ENCODE data around the gene TECR.

TECR gene

DNA sequence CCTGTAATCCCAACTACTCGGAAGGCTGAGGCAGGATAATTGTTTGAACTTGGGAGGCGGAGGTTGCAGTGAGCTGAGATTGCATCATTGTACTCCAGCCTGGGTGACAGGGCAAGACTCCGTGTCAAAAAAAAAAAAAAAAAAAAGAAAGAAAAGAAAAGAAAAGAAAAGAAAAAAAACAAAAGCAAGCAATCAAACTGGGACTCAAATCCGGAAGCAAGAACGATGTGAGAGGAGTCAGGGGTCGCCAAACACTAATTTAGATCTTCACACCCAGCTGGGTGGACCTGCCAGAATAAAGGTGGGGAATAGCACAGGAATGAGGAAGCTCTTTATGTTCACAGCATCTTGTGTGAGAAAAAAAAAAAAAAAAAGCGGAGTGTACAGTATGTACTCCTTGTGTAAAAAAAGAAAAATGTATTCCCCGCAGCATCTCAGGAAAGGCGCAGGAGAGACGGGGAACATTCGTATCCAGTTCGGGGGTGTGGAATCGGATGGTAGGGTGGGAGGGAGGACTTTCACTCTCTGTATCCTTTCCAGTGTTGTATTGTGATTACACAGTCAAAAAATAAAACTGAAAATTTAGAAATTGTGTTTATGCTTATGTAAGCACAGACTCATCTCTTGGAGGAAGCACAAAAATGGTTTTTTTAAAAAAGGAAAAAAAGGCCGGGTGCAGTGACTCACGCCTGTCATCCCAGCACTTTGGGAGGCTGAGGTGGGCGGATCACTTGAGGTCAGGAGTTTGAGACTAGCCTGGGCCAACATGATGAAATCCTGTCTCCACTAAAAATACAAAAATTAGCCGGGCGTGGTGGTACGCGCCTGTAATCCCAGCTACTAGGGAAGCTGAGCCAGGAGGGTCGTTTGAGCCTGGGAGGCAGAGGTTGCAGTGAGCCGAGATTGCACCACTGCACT, 18.8 kb upstream of the TECR start:
- no peak for DNase-seq

DNA sequence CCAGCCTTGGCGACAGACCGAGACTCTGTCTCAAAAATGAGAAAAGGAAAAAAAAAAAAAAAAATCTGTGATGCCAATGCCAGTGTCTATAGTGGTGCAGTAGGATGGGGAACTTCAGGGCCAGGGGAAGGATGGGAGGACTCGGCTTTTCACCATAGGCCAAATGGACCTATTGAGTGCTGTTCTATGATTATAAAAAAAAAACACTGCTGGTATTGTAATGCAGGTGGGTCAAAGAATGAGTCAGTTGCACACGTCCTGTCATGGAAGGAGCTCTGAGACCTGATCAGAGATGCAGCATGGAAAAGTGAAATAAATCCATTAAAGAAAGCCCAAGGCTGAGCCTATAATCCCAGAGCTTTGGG, 18.2 kb upstream of the TECR start:
- no peak for DNase-seq

DNA sequence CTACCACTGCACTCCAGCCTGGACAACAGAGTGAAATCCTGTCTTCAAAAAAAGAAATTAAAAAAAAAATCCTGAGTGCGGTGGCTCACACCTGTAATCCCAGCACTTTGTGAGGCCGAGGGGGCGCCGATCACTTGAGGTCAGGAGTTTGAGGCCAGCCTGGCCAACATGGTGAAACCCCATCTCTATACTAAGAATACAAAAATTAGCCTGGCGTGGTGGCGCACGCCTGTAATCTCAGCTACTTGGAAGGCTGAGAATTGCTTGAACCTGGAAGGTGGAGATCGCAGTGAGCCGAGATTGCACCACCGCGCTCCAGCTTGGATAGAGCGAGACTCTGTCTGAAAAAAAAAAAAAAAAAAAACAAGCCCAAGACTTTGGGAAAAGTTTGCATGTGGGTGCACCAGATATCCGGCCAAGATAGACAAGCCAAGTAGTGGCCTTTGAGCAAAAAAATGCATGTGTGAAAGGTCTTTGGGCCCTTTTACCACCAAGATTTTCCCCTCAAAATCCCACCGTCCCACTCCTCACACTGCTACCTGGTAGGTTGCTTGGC, 16.9 kb upstream of the TECR start:
- no peak for DNase-seq

DNA sequence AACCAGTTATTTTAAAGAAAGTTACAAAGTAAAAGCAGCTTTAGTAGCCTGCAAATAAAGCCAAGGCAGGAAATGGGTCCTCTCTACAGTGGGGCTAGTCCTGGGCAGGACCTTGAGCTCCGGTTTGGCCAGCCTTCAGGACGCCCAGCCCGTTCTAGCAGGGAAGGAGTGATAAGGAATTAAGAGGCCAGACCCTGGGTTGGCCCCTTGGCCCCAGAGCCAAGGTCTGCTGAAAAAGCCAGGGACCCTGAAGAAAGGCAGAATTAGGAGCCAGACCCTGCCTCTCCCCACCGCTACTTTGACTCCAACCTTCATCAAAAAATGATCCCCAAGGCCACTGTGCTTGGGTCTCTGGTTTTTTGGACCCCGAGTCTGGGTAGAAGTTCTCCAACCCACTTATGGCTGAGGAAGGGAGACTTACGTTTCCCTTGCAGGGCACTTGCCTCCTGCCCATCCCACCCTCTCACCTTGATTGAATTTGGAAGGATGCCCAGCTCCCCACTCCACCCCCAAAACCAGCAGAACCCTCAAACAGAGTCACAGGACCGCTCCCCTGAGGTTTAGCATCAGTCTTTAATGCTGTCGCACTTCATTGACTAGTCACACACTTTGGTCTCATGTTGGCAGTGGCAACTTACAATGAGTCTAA, 15.1 kb upstream of the TECR start:
- DNase-seq, result no peak

DNA sequence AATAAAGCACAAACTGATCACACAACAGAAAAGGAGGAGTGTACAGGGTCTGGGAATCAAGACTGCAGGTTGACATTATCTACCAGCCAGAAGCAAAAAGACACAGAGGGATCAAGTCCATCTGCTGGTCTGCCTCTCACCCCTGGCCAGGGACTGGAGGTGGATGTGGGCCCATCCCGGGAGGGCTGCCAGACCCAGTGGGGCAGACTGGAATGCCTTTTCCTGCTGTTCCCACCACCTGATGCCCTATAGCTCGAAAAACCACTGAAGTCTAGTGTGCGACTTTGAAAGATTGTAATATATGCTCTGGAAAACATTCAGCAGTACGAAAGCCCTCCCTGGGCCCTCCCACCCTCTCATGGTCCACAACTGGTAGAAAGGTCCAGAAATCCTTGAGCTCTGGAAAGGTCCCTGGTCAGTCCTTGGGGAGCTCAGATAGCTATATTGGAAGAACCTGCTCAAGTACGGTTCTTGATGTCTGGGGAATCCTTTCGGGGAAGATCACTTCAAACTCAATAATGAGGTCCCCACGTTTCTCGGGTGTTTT, 13.8 kb upstream of the TECR start:
- no peak for DNase-seq

DNA sequence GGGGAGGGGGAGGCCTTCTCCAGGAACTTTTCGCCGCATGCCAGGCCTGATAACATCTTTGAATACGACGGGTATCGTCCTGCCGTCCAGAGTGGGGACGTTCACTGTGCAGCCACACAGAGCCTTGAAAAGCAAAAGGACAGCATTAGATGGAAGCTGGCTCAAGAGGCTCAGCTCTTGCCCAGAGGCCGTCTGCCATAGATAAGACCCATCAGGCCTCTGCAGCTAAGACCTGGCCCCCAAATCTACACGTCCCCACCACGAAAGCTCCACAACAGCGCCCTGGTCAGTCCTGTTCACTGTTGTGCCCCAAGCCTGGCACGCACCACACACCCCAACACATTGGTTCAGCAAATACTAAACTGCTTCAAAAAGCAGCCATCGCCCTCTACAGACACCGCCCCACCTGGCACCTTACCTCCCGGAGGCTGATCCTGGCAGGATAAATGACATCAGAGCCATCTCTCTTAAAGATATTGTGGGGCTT, 13.3 kb upstream of the TECR start:
- no peak for DNase-seq

DNA sequence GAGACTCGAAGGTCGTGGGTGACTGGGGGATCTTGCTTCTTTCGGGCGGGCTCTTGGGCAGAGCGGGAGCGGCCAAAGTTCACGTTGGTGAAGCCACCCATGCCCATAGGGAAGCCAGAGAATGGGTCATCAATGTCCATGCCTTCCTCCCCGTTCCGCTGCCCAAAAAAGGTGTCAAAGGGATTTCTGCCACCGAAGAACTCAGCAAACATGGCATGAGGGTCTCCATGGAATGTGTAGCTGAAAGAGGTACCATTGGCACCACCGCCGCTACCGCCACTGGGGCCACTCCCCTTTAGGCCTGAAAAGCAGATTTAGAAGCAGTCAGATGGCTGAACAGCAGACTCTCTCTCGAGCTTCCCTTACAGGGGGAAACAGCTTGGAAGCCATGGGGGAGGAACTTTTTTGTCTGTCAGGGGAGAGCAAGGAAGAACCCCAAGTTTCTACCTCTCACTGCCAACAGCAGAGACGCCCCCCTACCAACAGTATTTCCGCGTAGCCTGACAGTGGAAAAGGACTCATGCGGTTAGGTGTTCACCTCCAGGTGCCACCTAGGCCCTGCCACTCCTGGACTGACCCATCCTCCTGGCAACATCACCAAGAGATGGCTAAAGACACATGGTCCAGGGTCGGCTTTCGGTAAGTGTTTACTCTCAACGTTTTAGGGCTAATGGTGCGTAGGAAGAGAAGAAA, 12.5 kb upstream of the TECR start:
- DNase-seq, result no peak

DNA sequence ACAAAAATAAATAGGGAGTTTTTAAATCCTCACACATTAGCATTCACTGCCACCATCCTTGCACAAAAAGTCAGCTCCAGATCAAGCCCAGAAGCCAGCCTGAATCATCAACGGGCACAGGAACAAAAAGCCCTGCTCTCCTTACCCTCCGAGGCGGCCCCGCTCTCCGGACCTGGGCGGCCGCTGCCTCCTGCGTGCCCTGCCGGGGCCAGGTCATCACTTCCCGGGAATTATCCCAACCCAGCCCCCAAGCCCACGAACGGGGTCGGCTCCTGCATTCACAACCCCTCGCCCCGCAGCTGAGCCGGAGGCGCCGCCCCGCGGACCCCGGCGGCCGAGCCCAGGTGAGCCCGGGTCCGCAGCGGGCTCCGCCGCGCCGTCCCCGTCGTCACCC, 12.0 kb upstream of the TECR start:
- no peak for DNase-seq

DNA sequence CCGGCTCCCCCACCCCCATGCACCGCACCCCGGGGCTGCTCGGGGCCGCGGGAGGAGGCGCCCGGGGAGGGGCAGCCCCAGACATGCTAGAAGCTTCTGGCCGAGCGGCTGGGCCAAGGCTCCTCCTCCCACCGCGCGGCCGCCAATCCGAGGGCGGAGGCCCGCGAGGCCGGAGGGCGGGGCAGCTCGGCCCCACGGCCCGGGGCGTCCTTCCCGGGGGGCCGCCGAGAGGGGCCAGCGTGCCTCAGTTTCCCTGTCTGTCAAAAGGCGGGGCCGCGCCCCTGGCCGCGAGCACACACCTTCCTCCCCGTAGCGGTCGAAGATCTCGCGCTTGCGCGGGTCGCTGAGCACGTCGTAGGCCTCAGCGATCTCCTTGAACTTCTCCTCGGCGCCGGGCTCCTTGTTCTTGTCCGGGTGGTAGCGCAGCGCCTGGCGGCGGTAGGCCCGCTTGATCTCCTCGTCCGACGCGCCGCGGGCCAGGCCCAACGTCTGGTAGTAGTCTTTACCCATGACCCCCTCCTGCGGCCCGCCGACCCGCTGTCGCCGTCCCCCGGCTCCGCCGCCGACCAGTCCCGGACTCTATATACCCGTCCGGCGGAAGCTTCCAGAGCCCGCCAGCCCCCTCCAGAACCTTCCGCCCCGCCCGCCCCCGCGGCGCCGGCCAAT, 11.4 kb upstream of the TECR start, which contains the start of gene DNAJB1:
Gene DNAJB1, minus strand, starts transcription at position 558 of the 666 bp plus-strand sequence. Its CDS starts 48 bp downstream, at position 510.
- DNase-seq, result no peak

DNA sequence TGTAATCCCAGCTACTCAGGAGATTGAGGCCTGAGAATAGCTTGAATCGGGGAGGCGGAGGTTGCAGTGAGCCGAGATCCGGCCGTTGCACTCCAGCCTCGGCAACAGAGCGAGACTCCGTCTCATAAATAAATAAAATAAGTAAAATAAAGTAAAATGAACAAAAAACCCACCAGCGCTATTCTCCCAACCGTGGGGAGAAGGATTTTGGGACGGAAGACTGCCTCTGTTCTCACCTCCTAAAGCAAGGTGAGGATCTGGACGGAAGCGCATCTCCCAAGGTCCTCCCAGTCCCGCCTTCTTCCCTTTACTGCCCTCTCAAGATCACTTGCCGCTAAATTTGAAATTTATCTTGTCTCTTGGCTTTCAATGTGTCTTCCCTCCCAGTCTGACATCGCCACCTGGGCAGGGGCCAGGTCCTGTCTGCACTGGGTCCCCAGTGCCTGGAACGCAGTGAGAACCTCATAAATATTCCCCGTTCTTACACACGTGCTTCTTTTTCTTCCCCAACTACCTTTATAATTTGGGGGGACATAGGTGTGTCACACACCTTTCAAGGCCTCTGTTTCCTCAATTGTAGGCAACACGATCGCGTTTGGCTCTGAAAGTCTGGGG, 10.0 kb upstream of the TECR start:
- DNase-seq, result no peak

DNA sequence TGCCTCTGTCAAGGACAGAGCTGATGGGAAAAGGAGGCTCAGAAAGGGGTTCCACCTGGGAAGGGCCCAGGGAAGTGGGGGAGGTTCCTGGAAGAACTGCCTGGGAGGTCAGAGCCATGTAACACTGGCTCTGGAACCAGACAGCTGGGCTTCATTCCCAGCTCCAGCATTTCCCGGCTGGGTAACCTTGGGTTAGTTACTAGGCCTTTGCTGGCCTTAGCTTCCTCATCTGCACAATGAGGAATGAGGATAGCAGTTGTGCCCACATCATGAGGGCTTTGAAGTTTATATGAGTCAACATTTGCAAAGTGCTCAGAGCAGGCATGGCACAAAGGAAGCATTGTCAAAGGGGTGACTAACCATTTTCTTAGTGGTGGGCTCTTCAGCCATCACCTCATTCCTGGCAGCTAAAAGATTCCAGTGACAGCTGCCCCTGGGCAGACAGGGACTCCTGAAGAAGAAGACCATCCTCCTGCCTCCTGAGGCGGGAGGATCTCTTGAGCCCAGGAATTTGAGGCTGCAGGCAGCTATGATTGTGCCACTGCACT, 9.5 kb upstream of the TECR start:
- no peak for DNase-seq

DNA sequence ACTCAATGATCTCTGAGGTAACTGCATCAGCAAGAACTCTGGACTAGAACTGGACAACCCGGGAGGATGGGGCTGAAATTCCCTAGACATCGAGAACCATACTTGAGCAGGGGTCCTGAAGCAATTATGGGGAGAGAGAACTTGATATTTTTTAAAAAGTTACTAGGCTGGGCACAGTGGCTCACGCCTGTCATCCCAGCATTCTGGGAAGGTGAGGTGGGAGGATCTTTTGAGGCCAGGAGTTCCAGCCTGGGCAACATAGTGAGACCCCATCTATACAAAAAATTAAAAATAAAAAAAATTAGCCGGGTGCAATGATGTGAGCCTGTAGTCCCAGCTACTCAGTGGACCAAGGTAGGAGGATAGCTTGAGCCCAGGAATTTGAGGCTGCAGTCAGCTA, 8.9 kb upstream of the TECR start:
- no peak for DNase-seq

DNA sequence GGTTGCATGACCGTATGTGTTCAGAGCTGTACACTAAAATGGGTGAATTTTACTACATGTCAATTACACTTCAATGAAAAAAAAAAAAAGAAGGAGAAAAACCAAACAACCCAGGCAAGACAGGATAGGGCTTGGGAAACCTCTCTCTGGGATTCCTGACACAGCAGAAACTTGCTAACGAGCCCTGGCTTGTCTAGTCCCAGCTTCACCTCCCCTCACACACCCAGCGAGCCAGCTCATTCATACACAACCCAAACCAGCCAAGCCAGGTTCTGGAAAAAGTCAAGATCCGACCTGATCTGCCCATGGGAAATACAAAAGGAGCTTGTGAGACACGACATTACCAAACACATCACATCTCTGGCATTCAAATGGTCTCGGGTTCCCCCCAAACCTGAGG, 3.7 kb upstream of the TECR start:
- DNase-seq, result no peak

DNA sequence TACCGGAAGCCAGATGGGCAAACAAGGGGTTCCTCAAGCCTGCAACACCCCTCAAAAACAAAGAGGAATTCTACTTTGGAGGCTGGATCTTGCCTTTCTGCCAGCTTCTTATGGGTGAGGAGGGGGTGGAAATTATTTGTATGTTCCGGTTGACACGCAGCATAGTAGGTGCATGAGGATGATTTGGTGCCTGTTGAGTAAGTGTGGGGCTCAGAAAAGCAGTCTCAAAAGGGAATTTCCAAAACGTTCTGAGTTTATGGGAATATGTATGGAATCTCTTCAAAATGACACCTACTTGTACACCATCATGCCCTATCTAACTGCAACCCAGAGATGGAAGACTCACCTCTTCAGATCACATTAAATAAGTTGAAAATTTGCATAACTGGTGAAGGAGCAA, 3.0 kb upstream of the TECR start:
- DNase-seq, result no peak

DNA sequence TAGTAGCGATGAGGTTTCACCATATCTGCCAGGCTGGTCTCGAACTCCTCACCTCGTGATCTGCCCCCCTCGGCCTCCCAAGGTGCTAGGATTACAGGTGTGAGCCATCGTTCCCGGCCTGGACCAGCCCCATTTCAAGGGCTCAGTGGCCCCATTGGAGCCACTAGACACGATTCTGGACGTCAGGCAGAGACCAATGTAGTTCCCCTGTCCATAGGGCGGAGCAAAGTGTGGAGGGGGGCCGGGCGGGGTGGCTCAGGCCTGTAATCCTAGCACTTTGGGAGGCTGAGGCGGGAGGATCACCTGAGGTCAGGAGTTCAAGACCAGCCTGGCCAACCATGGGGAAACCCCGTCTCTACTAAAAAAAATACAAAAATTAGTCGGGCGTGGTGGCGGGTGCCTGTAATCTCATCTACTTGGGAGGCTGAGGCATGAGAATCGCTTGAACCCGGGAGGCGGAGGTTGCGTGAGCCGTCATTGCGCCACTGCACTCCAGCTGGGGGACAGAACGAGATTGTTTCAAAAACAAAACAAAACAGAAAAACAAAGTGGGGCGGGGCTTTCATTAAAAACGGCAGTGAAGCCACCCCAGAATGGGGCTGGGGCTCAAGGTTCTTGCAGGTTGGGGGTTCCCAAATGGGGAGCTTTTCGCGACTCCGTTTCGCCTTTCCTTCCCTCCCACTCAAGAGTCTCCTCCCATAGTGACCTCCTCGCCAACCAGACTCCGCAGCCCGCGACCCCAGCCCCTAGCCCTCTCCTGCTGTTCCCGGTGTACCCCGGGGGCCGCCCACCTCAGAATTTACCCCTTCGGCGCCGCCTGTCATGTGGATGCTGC, 758 bp upstream of the TECR start:
- DNase-seq, result no peak

DNA sequence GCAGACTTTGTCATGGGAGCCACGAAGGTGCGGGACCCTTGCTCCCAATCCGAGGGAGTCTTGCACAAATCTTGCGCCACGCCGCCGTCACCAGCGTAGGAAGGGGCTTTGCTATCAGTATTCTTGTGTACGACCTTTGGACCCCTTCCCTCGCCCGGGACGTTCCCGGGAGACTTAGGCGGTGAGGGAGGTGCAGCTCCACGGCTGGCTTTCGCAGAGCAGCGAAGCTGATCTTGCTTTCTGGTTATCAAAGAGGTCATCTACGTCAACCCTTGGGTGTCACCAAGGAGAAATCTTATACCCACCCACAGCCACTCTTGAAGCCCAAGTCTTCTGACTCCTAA, 583 bp downstream of the TECR start:
- DNase-seq, result no peak

DNA sequence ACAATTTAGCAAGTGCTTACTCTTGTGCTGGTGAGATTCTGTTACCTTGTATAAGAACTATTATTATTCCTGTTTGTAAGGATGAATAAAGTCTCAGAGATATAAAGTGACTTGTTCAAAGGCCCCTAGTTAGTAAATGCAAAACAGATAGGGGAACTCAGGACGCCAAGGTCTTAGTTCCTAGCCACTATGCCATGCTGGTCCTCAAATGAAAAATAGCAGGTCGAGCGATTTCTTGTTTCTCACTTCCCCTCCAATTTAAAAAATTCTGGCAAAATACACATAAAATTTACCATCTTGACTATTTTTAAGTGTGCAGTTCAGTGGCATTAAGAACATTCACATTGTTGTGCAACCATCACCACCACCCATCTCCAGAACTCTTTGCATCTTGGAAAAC, 1.1 kb downstream of the TECR start:
- no peak for DNase-seq

DNA sequence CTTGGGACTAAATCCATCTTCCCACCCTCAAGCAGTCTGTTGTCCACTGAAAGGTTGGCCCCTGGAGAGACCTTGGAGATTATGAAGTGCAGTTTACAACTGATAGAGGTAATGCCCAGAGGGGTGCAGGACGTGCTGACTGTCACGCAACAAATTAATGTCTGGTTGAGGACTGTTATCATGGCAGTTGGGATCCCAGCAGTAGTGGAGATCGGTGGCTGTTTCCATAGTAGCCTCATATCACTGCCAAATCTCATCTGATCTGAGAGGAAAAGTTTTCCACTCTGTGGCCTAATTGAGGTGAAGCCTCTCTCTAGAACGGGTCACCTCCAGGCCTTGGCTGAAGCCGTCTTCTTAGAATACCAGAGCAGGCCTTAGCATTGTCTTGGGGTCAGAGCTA, 4.1 kb downstream of the TECR start:
- DNase-seq, result no peak

DNA sequence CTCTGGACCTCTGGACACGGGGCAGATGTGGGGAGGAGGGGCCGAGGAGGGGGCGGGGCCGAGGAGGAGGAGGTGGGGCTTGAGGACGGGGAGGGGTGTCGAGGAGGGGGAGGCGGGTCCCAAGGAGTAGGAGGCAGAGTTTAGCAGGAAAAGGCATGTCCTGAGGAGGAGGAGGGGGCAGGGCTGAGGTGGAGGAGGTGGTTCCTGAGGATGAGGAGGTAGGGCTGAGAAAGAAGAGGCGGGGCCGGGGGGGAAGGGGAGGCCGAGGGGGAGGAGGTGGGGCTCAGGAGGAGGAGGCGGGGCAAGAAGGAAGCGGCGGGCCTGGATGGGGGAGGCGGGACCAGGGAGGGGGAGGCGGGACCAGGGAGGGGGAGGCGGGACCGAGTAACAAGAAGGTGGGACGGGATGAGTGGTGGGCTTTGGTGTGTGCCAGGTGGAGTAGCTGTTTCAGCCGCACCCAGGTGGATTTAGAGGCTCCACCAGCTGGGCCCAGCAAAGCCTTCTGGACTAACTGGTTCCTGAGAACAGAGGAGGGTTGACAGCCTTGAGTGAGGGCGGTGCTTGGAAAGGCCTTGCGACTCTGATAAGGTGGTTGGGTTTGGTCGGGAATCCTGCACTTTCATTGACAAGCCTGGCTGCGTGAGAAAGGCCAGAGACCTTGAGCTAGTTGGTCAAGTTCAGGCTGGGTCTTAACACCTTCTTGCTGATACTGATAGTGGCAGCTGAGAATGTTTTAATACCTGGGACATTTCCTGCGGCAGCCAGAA, 7.7 kb downstream of the TECR start:
- DNase-seq, result peak; percentile 68
